ENCODE results near the gene NT5C2. TPM values are rescaled to one million over a fixed set of nuclear protein-coding genes. Genes with fewer than 3 reads are reported as not detected.
A peak's percentile ranks its signal among the peaks of the same experiment; 100 is the strongest.
"Not testable (repeated sequence)": the region's sequence is repeated elsewhere in the genome, so short reads cannot be mapped to it uniquely, and the experiment has no call there.

NT5C2 gene
- total and polyA plus RNA-seq, 2 donors (not counting 1 experiment from before 2014, with no cell fraction given), result 74.3 to 82.2 TPM

- DNase-seq (ENCODE audit: low read depth in 2 of 2), result peak; percentile 81 to 83
- H3K4me2 ChIP-seq (ENCODE audit: extremely low read depth, insufficient read depth, low read length), result peak overlapping the region; percentile 91
Observed at GRCh38 chr10:103192451-103193106, 493 bp downstream of the NT5C2 start.

DNA sequence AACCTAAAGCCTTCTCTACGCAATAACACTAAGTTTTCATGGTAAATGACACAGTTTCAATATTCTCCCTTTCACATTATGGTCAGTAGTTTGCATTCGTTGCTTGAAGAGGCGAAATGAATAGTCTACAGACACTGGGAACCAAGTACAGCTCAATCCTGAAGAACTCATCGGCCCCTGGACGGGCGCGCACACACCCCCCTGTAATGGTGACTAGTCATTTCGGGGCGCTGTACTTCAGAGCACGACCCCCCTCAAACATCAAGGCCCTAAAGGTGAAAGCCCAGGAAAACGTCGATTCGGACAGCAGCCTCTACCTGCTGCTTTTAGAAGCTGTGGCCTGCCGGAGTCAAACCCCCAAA, 1.0 kb downstream of the NT5C2 start:
- H3K4me1 ChIP-seq (ENCODE audit: control insufficient read depth, extremely low read depth, insufficient read depth, low read length), result peaks cover 7% of the 10 kb centered on the region
- H3K4me2 ChIP-seq (ENCODE audit: extremely low read depth, insufficient read depth, low read length), result peak overlapping the region; percentile 91
- no peak overlapping the region for H2AFZ ChIP-seq (ENCODE audit: low read length)
- DNase-seq (ENCODE audit: low read depth in 2 of 2), result peak in 1 of 2 donors; percentile 31
- peak overlapping the region; percentile 56 to 96 (median 81) for H3K4me3 ChIP-seq (replicated peaks in 1 of 4; ENCODE audit: control extremely low read depth in 1 of 4, insufficient read depth in 1 of 4, low read depth in 3 of 4, low read length in 4 of 4)
- TF ChIP-seq, protein P1, sequence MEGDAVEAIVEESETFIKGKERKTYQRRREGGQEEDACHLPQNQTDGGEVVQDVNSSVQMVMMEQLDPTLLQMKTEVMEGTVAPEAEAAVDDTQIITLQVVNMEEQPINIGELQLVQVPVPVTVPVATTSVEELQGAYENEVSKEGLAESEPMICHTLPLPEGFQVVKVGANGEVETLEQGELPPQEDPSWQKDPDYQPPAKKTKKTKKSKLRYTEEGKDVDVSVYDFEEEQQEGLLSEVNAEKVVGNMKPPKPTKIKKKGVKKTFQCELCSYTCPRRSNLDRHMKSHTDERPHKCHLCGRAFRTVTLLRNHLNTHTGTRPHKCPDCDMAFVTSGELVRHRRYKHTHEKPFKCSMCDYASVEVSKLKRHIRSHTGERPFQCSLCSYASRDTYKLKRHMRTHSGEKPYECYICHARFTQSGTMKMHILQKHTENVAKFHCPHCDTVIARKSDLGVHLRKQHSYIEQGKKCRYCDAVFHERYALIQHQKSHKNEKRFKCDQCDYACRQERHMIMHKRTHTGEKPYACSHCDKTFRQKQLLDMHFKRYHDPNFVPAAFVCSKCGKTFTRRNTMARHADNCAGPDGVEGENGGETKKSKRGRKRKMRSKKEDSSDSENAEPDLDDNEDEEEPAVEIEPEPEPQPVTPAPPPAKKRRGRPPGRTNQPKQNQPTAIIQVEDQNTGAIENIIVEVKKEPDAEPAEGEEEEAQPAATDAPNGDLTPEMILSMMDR (conservative IDR thresholded peaks at IDR 0.05 in 1 of 2, IDR thresholded peaks at IDR 0.05 in 1 of 2; ENCODE audit: low read depth in 1 of 2, low read length in 2 of 2), result no peak
- TF ChIP-seq EZH2 (IDR thresholded peaks at IDR 0.05; ENCODE audit: low read length, missing control alignments), result no peak
- peaks cover 53% of the 10 kb centered on the region for H3K79me2 ChIP-seq (ENCODE audit: control insufficient read depth, insufficient read depth, low read length)
- H4K20me1 ChIP-seq (ENCODE audit: control insufficient read depth, extremely low read depth, insufficient read depth, low read length), result no peaks in the 10 kb centered on the region
- H3K36me3 ChIP-seq (ENCODE audit: control insufficient read depth, insufficient read depth, low read length), result no peaks in the 10 kb centered on the region
- no peaks in the 10 kb centered on the region for H3K27me3 ChIP-seq (ENCODE audit: control insufficient read depth, insufficient read depth, low read length)
- H3K27ac ChIP-seq (ENCODE audit: insufficient read depth, low read length), result peak overlapping the region; percentile 92
- no peaks in the 10 kb centered on the region for H3K9me3 ChIP-seq (ENCODE audit: control insufficient read depth, insufficient read depth, low read depth, low read length)
- peak overlapping the region; percentile 88 for H3K9ac ChIP-seq (ENCODE audit: insufficient read depth, low read length)

More at GRCh38 chr10:103192451-103193106, 493 bp downstream of the NT5C2 start:
- TF ChIP-seq, protein P1 (conservative IDR thresholded peaks at IDR 0.05 in 1 of 2, IDR thresholded peaks at IDR 0.05 in 1 of 2; ENCODE audit: low read depth in 1 of 2, low read length in 2 of 2), result no peak
- no peak for TF ChIP-seq EZH2 (IDR thresholded peaks at IDR 0.05; ENCODE audit: low read length, missing control alignments)
- H3K36me3 ChIP-seq (ENCODE audit: control insufficient read depth, insufficient read depth, low read length), result no peaks in the 10 kb centered on the region
- H3K4me3 ChIP-seq (replicated peaks in 1 of 4; ENCODE audit: control extremely low read depth in 1 of 4, insufficient read depth in 1 of 4, low read depth in 3 of 4, low read length in 4 of 4), result peak overlapping the region; percentile 56 to 96 (median 81)
- peak overlapping the region; percentile 92 for H3K27ac ChIP-seq (ENCODE audit: insufficient read depth, low read length)
- no peaks in the 10 kb centered on the region for H3K9me3 ChIP-seq (ENCODE audit: control insufficient read depth, insufficient read depth, low read depth, low read length)
- no peaks in the 10 kb centered on the region for H4K20me1 ChIP-seq (ENCODE audit: control insufficient read depth, extremely low read depth, insufficient read depth, low read length)
- H3K79me2 ChIP-seq (ENCODE audit: control insufficient read depth, insufficient read depth, low read length), result peaks cover 48% of the 10 kb centered on the region
- peak overlapping the region; percentile 88 for H3K9ac ChIP-seq (ENCODE audit: insufficient read depth, low read length)
- H3K27me3 ChIP-seq (ENCODE audit: control insufficient read depth, insufficient read depth, low read length), result no peaks in the 10 kb centered on the region
- H3K4me1 ChIP-seq (ENCODE audit: control insufficient read depth, extremely low read depth, insufficient read depth, low read length), result peaks cover 8% of the 10 kb centered on the region
- no peak overlapping the region for H2AFZ ChIP-seq (ENCODE audit: low read length)

GRCh38 chr10:103191198-103191597, 1.9 kb downstream of the NT5C2 start:
- not testable (repeated sequence) for H3K27ac ChIP-seq (ENCODE audit: insufficient read depth, low read length); DNase-seq (ENCODE audit: low read depth in 2 of 2); H3K4me1 ChIP-seq (ENCODE audit: control insufficient read depth, extremely low read depth, insufficient read depth, low read length); H2AFZ ChIP-seq (ENCODE audit: low read length); H3K9me3 ChIP-seq (ENCODE audit: control insufficient read depth, insufficient read depth, low read depth, low read length); H3K36me3 ChIP-seq (ENCODE audit: control insufficient read depth, insufficient read depth, low read length); H4K20me1 ChIP-seq (ENCODE audit: control insufficient read depth, extremely low read depth, insufficient read depth, low read length); H3K9ac ChIP-seq (ENCODE audit: insufficient read depth, low read length); H3K27me3 ChIP-seq (ENCODE audit: control insufficient read depth, insufficient read depth, low read length)
- H3K4me2 ChIP-seq (ENCODE audit: extremely low read depth, insufficient read depth, low read length), result peak overlapping the region; percentile 91
- peaks cover 62% of the 10 kb centered on the region for H3K79me2 ChIP-seq (ENCODE audit: control insufficient read depth, insufficient read depth, low read length)
- H3K4me3 ChIP-seq (replicated peaks in 1 of 4; ENCODE audit: control extremely low read depth in 1 of 4, insufficient read depth in 1 of 4, low read depth in 3 of 4, low read length in 4 of 4), result peak overlapping the region in 3 of 4 experiments; percentile 72 to 96 (median 90)

Measured in fibroblast of lung (primary cell).